VCaP (cell line): Measurements from ENCODE around the gene EPN1.

Experiments
- H3K27ac ChIP-seq: fragments of 450-650 bp; 2 replicates; pipeline ENCODE4 v1.5.1; 2017
- TF ChIP-seq, protein P1 (sequence below): fragments of 450-650 bp; conservative IDR thresholded peaks from 2 replicates; pipeline ENCODE4 v1.5.1; 2017; ENCODE audit warnings: mild to moderate bottlenecking, moderate library complexity

Gene EPN1

GRCh38 chr19:55675661-55676354 is 782 bp downstream of the EPN1 start:
- H3K27ac ChIP-seq, result peak overlapping the region; percentile 95
- TF ChIP-seq, protein P1, sequence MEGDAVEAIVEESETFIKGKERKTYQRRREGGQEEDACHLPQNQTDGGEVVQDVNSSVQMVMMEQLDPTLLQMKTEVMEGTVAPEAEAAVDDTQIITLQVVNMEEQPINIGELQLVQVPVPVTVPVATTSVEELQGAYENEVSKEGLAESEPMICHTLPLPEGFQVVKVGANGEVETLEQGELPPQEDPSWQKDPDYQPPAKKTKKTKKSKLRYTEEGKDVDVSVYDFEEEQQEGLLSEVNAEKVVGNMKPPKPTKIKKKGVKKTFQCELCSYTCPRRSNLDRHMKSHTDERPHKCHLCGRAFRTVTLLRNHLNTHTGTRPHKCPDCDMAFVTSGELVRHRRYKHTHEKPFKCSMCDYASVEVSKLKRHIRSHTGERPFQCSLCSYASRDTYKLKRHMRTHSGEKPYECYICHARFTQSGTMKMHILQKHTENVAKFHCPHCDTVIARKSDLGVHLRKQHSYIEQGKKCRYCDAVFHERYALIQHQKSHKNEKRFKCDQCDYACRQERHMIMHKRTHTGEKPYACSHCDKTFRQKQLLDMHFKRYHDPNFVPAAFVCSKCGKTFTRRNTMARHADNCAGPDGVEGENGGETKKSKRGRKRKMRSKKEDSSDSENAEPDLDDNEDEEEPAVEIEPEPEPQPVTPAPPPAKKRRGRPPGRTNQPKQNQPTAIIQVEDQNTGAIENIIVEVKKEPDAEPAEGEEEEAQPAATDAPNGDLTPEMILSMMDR, result no peak

DNA sequence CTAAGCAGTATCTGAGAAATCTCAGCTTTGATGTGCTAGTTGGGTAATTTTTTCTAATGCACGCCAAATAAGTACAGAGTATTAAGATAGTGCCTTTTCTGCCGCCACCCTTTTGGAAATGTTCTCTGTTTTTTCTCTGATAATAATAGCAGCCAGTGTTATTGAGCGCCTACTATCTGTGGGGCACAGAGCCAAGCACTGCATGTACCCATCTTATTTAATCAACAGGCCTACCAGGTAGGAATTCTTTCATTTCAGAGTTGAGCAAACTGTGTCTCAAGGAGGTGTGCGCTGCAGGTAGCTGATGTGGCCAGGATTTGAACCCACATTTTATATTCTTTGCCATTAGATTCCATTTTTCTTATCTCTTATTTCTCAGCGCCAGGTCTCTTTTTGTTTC is 1.4 kb downstream of the EPN1 start:
- peak overlapping the region; percentile 95 for H3K27ac ChIP-seq
- TF ChIP-seq, protein P1, result peak; percentile 57

- H3K27ac ChIP-seq, result peak overlapping the region; percentile 95
Observed at GRCh38 chr19:55676889-55677505, 2.0 kb downstream of the EPN1 start.

GRCh38 chr19:55677572-55678028 is 2.6 kb downstream of the EPN1 start:
- H3K27ac ChIP-seq, result peak overlapping the region; percentile 95
- TF ChIP-seq, protein P1, result no peak

More at GRCh38 chr19:55676889-55677505, 2.0 kb downstream of the EPN1 start:
- TF ChIP-seq, protein P1, result no peak

DNA sequence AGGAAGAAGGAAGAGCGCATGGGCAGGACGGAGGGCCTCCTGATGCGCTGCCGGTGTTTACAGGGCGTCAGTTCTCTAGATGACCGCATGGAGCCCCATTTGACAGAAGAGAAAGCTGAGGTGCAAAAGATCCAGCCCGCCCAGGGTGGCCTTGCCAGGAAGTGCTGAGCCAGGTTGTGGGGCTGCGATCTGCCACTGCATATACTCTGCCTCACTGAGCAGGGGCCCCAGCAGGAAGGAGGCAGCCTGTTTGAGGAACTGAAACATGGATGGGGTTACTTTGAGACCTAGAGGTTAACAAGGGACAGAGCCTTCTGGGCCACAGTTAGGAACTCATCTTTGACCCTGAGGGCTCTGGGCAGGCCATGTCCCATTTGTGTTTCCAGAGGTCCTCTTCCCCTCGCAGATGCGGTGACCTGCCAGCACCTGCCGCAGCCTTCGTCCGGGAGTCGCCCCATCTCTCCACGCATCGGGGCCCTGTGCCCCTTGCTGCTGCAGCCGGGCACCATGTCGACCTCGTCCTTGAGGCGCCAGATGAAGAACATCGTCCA is 3.2 kb downstream of the EPN1 start:
- TF ChIP-seq, protein P1, result no peak
- H3K27ac ChIP-seq, result peak overlapping the region; percentile 95

DNA sequence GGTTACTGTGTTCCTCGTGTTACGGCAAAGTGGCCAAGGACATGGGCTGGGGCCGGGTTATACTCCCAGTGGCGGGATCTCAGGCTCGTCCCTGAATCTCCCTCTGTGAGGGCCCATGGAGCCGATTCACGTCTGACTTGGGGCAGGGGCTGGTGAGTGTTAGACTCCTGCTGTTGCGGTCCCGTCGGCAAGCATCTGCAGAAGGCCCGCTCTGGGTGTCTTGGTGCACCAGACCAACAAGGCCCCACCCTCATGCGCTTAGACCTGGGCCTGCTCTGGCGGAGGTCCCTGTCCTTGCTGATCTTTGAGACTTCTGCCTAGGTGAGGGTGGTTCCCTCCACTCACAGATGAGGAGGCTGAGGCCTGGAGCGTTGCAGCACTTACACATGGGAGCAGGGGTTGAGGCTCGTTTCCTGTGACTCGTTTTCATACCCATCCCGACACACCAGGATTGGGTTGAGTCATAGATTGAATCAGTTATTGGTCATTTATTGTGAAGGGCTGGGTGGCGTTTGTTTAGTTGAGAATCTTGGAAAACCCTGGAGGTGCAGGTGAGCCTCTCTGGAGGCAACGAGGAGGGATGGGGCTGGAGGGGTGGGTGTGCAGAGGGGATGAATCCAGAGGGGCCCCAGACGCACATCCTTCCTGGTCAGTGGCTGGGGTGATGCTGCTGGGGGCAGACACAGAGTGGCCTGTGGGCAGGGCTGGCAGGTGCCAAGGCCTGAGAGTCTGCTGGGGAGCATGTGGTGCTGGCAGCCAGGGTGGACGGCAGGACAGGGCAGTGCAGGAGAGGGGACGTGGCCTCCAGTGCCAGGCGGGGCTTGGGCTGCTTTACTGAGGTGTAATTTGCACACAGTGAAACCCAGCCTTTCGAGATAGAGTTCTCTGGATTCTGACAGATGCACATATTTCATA is 4.6 kb downstream of the EPN1 start:
- peak overlapping the region; percentile 11; the same call in 1 of the 2 replicates for H3K27ac ChIP-seq
- TF ChIP-seq, protein P1, result no peak
